ENCODE measurements around the gene ALG11.

DNA sequence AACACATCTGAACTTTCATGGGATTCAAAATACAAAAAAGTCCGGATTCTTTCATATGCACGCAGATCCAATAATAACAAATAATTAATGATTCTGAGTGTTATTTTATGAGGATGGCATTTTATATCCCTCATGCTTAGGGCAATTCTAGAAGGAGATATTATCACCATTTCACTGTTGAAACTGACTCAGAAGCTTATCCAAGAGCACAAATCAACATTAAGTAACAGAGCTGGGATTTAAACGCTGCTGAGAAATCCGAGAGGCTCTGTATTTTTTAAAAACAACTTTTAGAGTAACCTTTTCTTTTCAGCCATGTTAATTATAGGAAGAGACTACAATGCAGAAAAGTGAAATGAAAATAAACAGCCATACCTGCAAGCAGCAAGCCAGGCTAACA is 31.3 kb upstream of the ALG11 start:
- no peak for TF ChIP-seq FOSL1 (IDR thresholded peaks at IDR 0.05; ENCODE audit: low read depth)
- TF ChIP-seq EZH2 (IDR thresholded peaks at IDR 0.05), result no peak
- no peak for TF ChIP-seq JUND (IDR thresholded peaks at IDR 0.05)
- TF ChIP-seq, protein P1, sequence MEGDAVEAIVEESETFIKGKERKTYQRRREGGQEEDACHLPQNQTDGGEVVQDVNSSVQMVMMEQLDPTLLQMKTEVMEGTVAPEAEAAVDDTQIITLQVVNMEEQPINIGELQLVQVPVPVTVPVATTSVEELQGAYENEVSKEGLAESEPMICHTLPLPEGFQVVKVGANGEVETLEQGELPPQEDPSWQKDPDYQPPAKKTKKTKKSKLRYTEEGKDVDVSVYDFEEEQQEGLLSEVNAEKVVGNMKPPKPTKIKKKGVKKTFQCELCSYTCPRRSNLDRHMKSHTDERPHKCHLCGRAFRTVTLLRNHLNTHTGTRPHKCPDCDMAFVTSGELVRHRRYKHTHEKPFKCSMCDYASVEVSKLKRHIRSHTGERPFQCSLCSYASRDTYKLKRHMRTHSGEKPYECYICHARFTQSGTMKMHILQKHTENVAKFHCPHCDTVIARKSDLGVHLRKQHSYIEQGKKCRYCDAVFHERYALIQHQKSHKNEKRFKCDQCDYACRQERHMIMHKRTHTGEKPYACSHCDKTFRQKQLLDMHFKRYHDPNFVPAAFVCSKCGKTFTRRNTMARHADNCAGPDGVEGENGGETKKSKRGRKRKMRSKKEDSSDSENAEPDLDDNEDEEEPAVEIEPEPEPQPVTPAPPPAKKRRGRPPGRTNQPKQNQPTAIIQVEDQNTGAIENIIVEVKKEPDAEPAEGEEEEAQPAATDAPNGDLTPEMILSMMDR (IDR thresholded peaks at IDR 0.05 in 2 of 3, conservative IDR thresholded peaks at IDR 0.05 in 1 of 3; ENCODE audit: borderline replicate concordance in 1 of 3, insufficient read depth in 1 of 3, low read depth in 2 of 3, low read length in 2 of 3), result no peak
- no peak for TF ChIP-seq YY1 (IDR thresholded peaks at IDR 0.05; ENCODE audit: extremely low read depth, insufficient replicate concordance, low read depth, low read length)
- no peak for TF ChIP-seq EZH2phosphoT487 (IDR thresholded peaks at IDR 0.05; ENCODE audit: borderline replicate concordance)
- no peak for TF ChIP-seq POLR2A (IDR thresholded peaks at IDR 0.05; ENCODE audit: borderline replicate concordance, extremely low read depth, insufficient read depth, insufficient read length)
- TF ChIP-seq, protein P2, sequence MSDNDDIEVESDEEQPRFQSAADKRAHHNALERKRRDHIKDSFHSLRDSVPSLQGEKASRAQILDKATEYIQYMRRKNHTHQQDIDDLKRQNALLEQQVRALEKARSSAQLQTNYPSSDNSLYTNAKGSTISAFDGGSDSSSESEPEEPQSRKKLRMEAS (IDR thresholded peaks at IDR 0.05), result no peak
- no peak for TF ChIP-seq POLR2AphosphoS5 (IDR thresholded peaks at IDR 0.05; ENCODE audit: low read depth, low read length)
- TF ChIP-seq, protein P3, sequence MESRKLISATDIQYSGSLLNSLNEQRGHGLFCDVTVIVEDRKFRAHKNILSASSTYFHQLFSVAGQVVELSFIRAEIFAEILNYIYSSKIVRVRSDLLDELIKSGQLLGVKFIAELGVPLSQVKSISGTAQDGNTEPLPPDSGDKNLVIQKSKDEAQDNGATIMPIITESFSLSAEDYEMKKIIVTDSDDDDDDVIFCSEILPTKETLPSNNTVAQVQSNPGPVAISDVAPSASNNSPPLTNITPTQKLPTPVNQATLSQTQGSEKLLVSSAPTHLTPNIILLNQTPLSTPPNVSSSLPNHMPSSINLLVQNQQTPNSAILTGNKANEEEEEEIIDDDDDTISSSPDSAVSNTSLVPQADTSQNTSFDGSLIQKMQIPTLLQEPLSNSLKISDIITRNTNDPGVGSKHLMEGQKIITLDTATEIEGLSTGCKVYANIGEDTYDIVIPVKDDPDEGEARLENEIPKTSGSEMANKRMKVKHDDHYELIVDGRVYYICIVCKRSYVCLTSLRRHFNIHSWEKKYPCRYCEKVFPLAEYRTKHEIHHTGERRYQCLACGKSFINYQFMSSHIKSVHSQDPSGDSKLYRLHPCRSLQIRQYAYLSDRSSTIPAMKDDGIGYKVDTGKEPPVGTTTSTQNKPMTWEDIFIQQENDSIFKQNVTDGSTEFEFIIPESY (IDR thresholded peaks at IDR 0.05; ENCODE audit: extremely low read depth, insufficient replicate concordance, low read length), result no peak
- TF ChIP-seq SIN3A (IDR thresholded peaks at IDR 0.05; ENCODE audit: low read depth), result no peak
- no peak for TF ChIP-seq SRF (IDR thresholded peaks at IDR 0.05; ENCODE audit: low read depth)
- no peak for TF ChIP-seq CEBPB (IDR thresholded peaks at IDR 0.05; ENCODE audit: low read depth)
- TF ChIP-seq, protein P4, sequence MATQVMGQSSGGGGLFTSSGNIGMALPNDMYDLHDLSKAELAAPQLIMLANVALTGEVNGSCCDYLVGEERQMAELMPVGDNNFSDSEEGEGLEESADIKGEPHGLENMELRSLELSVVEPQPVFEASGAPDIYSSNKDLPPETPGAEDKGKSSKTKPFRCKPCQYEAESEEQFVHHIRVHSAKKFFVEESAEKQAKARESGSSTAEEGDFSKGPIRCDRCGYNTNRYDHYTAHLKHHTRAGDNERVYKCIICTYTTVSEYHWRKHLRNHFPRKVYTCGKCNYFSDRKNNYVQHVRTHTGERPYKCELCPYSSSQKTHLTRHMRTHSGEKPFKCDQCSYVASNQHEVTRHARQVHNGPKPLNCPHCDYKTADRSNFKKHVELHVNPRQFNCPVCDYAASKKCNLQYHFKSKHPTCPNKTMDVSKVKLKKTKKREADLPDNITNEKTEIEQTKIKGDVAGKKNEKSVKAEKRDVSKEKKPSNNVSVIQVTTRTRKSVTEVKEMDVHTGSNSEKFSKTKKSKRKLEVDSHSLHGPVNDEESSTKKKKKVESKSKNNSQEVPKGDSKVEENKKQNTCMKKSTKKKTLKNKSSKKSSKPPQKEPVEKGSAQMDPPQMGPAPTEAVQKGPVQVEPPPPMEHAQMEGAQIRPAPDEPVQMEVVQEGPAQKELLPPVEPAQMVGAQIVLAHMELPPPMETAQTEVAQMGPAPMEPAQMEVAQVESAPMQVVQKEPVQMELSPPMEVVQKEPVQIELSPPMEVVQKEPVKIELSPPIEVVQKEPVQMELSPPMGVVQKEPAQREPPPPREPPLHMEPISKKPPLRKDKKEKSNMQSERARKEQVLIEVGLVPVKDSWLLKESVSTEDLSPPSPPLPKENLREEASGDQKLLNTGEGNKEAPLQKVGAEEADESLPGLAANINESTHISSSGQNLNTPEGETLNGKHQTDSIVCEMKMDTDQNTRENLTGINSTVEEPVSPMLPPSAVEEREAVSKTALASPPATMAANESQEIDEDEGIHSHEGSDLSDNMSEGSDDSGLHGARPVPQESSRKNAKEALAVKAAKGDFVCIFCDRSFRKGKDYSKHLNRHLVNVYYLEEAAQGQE (IDR thresholded peaks at IDR 0.05; ENCODE audit: low read depth), result no peak

Measured in HCT116 (cell line).